Measurements from ENCODE around the gene BACH1.

BACH1 gene

DNA sequence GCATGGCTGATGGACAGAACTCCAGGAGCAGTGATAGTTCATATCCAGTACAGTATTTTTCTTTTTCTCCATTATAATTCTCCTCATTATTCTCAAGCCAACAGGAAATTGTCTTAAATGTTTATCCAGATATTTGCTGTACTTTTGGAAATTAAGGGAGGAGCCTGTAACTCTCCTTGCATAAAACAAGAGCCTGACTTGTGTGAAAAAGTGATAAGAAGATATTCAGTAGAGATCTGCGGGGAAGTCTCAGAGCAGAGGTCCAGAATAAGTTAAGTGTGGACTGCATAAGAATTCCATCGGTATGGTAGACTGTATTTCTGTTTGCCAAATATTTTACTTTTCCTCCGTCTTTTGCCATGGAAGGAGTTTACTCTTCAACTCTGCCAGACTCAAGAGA is 70.2 kb downstream of the BACH1 start:
- Histone ChIP-seq H3K27ac (no peak overlapping the region), H3K4me3 (no peak overlapping the region)
- DNase-seq (ENCODE audit: low spot score) = no peak
- TF ChIP-seq, protein P1, sequence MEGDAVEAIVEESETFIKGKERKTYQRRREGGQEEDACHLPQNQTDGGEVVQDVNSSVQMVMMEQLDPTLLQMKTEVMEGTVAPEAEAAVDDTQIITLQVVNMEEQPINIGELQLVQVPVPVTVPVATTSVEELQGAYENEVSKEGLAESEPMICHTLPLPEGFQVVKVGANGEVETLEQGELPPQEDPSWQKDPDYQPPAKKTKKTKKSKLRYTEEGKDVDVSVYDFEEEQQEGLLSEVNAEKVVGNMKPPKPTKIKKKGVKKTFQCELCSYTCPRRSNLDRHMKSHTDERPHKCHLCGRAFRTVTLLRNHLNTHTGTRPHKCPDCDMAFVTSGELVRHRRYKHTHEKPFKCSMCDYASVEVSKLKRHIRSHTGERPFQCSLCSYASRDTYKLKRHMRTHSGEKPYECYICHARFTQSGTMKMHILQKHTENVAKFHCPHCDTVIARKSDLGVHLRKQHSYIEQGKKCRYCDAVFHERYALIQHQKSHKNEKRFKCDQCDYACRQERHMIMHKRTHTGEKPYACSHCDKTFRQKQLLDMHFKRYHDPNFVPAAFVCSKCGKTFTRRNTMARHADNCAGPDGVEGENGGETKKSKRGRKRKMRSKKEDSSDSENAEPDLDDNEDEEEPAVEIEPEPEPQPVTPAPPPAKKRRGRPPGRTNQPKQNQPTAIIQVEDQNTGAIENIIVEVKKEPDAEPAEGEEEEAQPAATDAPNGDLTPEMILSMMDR (IDR thresholded peaks at IDR 0.05) = no peak

DNA sequence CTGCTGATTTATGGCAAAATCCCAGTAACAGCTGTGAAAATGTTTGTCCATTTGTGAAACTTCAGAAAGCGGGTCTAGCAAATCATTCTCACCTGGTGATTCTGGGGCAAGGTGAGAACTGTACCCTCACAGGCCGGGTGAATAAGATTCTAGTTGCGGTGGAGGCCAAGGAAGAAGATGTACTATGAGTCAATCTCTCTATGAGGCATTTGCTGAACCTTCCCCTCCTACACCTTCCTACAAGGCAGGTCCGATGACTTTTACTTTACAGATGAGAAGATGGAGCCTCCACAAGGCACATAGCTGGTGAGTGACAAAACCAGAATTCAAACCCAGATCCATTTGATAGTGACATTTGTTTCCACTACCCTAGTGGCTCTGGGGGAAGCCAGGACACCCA is 72.7 kb downstream of the BACH1 start:
- H3K4me3 ChIP-seq = no peak overlapping the region
- no peak overlapping the region for H3K27ac ChIP-seq
- TF ChIP-seq, protein P1 (IDR thresholded peaks at IDR 0.05) = no peak
- no peak for DNase-seq (ENCODE audit: low spot score)

DNA sequence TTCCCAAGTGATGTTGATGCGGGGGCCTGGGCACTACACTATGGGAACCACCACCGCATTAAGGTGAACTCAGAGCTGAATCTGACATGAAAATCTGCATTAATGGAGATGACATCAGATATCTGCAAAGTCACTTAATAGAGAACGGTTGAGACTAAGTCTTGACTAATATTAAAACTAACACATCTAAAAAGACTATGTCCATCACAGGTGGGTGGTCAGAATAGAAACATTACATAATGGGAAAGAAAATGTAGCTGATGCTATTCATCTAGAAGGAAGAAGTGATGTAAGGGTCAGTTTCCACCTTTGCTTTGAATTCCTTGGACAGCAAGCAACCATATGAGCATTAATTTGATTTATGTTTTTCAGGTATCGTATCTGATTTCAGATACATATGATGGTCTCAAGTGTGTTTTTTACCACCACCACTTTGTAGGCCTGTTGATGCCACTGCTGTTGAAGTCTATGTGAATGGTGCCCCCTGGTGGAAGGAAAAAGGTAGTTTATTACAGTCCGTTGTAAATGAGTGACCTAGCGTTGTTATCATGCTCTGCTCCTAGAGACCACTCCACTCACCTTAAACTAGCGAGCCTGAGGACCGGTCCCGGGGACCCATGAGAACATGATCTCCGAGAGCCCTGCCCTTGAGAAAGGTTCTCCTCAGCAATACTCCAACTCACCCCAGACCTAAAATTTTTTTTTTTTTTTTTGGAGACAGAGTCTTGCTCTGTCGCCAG is 73.5 kb downstream of the BACH1 start:
- Histone ChIP-seq H3K27ac (no peak overlapping the region), H3K4me3 (no peak overlapping the region)
- TF ChIP-seq, protein P1 (IDR thresholded peaks at IDR 0.05) = peak; percentile 67
- DNase-seq (ENCODE audit: low spot score) = no peak

DNA sequence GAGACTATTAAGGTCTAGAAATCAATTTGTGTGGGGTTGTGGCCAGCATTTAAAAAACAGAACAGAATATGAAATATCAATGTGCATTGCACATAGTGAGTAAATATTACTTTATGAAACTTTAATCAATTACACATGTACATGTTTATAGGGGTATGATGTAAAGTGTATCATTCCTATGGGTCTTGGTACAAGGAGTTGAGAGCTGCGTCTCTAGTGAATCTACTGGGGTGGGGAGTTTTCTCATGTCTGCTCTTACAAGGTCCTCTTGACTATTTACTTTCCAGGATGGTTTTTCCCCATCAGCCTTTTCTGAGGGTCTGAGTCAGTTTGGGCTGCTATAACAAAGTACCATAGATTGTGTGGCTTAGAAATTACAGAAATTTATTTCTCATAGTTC is 75.8 kb downstream of the BACH1 start:
- TF ChIP-seq, protein P1 (IDR thresholded peaks at IDR 0.05) = no peak
- H3K4me3 ChIP-seq = no peak overlapping the region
- no peak overlapping the region for H3K27ac ChIP-seq
- no peak for DNase-seq (ENCODE audit: low spot score)

DNA sequence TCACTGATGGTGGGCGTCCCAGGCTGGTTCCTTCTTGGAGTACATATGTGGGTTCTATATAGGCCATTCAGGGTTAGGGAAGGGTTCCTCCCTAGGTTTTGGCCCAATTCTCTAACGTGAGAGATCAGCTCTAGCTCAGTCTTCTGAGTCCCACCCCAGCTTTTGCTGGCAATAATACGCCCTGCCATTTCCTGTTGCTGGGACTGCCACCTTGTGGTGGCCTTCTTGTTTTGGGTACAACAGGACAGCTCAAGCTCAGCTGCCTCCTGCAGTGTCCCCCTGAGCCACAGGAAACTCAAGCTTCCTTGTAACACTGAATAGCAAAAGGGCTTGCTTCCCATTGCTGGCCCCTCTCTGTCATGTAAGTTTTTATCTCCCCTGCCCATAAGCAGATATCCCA is 77.8 kb downstream of the BACH1 start:
- Histone ChIP-seq H3K4me3 (no peak overlapping the region), H3K27ac (no peak overlapping the region)
- DNase-seq (ENCODE audit: low spot score) = no peak
- TF ChIP-seq, protein P1 (IDR thresholded peaks at IDR 0.05) = no peak

DNA sequence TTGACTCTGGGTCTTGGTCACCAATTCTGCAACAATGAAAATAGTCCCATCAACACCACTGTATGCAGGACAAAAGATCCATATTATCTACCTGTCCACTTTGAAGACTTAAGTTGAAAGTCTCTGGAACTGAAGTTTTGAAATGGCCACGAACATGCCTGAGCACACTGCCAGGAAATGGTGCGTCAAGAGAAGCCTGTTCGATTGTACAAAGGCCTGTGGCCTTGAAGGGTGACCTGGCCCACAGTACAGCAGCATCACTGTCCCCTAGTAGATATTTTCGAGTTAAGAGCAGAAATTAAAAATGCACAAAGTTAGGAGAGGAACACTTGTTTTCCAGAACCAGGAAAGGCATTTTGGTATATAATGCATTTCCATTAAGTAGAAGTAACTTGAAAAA is 78.5 kb downstream of the BACH1 start:
- DNase-seq (ENCODE audit: low spot score) = no peak
- H3K27ac ChIP-seq = no peak overlapping the region
- H3K4me3 ChIP-seq = no peak overlapping the region
- TF ChIP-seq, protein P1 (IDR thresholded peaks at IDR 0.05) = no peak

DNA sequence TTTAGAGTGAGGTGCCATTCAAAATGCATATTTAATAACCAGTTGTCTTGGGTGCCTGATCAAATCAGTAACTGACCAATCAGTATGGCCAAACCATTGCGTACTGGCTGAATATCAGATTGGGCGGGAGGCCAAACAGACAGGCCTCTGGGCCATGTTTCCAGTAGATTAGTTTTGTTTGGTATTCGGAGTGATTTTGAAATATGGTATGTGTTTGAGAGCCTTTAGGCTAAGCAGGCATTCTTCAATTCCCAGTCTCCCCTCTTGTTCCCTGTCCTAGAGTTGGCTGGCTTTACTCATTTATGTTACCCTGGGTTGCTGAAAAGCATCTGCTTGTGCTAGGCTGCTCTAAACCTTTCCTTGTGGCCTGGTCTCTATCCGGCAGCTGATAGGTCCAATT is 80.1 kb downstream of the BACH1 start:
- Histone ChIP-seq H3K4me3 (no peak overlapping the region), H3K27ac (no peak overlapping the region)
- TF ChIP-seq, protein P1 (IDR thresholded peaks at IDR 0.05) = no peak
- no peak for DNase-seq (ENCODE audit: low spot score)

Data from coronary artery (tissue), 2 donors.